ENCODE measurements around the gene DUSP7.

GRCh38 chr3:52052831-52053306 lies 3.5 kb downstream of the DUSP7 start:
- TF ChIP-seq, protein P1, sequence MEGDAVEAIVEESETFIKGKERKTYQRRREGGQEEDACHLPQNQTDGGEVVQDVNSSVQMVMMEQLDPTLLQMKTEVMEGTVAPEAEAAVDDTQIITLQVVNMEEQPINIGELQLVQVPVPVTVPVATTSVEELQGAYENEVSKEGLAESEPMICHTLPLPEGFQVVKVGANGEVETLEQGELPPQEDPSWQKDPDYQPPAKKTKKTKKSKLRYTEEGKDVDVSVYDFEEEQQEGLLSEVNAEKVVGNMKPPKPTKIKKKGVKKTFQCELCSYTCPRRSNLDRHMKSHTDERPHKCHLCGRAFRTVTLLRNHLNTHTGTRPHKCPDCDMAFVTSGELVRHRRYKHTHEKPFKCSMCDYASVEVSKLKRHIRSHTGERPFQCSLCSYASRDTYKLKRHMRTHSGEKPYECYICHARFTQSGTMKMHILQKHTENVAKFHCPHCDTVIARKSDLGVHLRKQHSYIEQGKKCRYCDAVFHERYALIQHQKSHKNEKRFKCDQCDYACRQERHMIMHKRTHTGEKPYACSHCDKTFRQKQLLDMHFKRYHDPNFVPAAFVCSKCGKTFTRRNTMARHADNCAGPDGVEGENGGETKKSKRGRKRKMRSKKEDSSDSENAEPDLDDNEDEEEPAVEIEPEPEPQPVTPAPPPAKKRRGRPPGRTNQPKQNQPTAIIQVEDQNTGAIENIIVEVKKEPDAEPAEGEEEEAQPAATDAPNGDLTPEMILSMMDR (IDR thresholded peaks at IDR 0.05; ENCODE audit: low read depth, low read length, poor library complexity, severe bottlenecking), result no peak
- no peak for TF ChIP-seq EZH2phosphoT487 (IDR thresholded peaks at IDR 0.05; ENCODE audit: borderline replicate concordance, low read length)
